Large intestine (tissue), 3 donors: Measurements from ENCODE around the gene PLEKHA1. TPM values are rescaled to one million over a fixed set of nuclear protein-coding genes. Genes with fewer than 3 reads are reported as not detected.

ENCODE experiments used
- DNase-seq, 2 donors: peaks; one replicate each; pipeline versions ENCODE4 v3.0.0 to v3.0.0-alpha.2; 2013
- H3K27ac ChIP-seq: one replicate; pipeline ENCODE4 v1.5.1; 2013; ENCODE audit warnings: low read length
- H3K27me3 ChIP-seq: 2 replicates; pipeline ENCODE4 v1.6.1; 2013; ENCODE audit warnings: low read length; ENCODE audit not compliant: control insufficient read depth, insufficient read depth
- H3K36me3 ChIP-seq: 2 replicates; pipeline ENCODE4 v1.6.1; 2013; ENCODE audit warnings: low read length; ENCODE audit not compliant: control insufficient read depth, insufficient read depth
- H3K4me1 ChIP-seq: one replicate; pipeline ENCODE4 v1.6.1; 2013; ENCODE audit warnings: low read length; ENCODE audit not compliant: control insufficient read depth, insufficient read depth
- H3K4me3 ChIP-seq: one replicate; pipeline ENCODE4 v1.5.1; 2013; ENCODE audit warnings: low read length
- H3K9me3 ChIP-seq: one replicate; pipeline ENCODE4 v1.6.1; 2013; ENCODE audit warnings: mild to moderate bottlenecking, low read depth, low read length, moderate library complexity; ENCODE audit not compliant: control insufficient read depth
- WGBS: methylation state at CpG from one replicate; pipeline ENCODE4 v1.1.5; 2013; ENCODE audit warnings: low lambda C conversion rate; ENCODE audit not compliant: insufficient coverage; 5-methylcytosine and 5-hydroxymethylcytosine counted together
- polyA plus RNA-seq: library from polyadenylated mRNA; unstranded; fragments of 120-200 nt; gene quantifications from one replicate; pipeline ENCODE4 v1.2.1, GENCODE V29; 2013

PLEKHA1 gene
- polyA plus RNA-seq, 1 donor: 65.6 TPM

GRCh38 chr10:122331615-122332446 is 42.7 kb upstream of the PLEKHA1 start:
- Histone ChIP-seq H3K9me3 (no peaks in the 10 kb centered on the region), H3K4me3 (no peak overlapping the region), H3K4me1 (peaks cover 6% of the 10 kb centered on the region), H3K36me3 (no peaks in the 10 kb centered on the region), H3K27me3 (no peaks in the 10 kb centered on the region), H3K27ac (no peak overlapping the region)
- no peak for DNase-seq
- 53% methylated on average over 3 of the region's 16 CpGs for WGBS

- H3K27ac ChIP-seq: no peak overlapping the region
- DNase-seq: no peak
These were observed 41.5 kb upstream of the PLEKHA1 start for GRCh38 chr10:122333037-122333436.

GRCh38 chr10:122336332-122336731 is 38.2 kb upstream of the PLEKHA1 start:
- DNase-seq: no peak
- Histone ChIP-seq H3K9me3 (no peaks in the 10 kb centered on the region), H3K4me1 (peaks cover under 1% of the 10 kb centered on the region), H3K36me3 (no peaks in the 10 kb centered on the region), H3K27ac (no peak overlapping the region), H3K4me3 (no peak overlapping the region), H3K27me3 (no peaks in the 10 kb centered on the region)
- 100% methylated on average over 1 of the region's 10 CpGs for WGBS

More at GRCh38 chr10:122333037-122333436, 41.5 kb upstream of the PLEKHA1 start:
- Histone ChIP-seq H3K27me3 (no peaks in the 10 kb centered on the region), H3K4me1 (peaks cover 6% of the 10 kb centered on the region), H3K9me3 (no peaks in the 10 kb centered on the region), H3K36me3 (no peaks in the 10 kb centered on the region), H3K4me3 (no peak overlapping the region)
- WGBS: 100% methylated on average over 1 of the region's 4 CpGs

- no CpG with 5 or more reads among the region's 3 CpGs for WGBS
- Histone ChIP-seq H3K9me3 (no peaks in the 10 kb centered on the region), H3K27me3 (no peaks in the 10 kb centered on the region), H3K36me3 (no peaks in the 10 kb centered on the region), H3K27ac (no peak overlapping the region), H3K4me3 (no peak overlapping the region), H3K4me1 (no peaks in the 10 kb centered on the region)
- DNase-seq: no peak
These were observed 37.5 kb upstream of the PLEKHA1 start for GRCh38 chr10:122336961-122337360.

DNA sequence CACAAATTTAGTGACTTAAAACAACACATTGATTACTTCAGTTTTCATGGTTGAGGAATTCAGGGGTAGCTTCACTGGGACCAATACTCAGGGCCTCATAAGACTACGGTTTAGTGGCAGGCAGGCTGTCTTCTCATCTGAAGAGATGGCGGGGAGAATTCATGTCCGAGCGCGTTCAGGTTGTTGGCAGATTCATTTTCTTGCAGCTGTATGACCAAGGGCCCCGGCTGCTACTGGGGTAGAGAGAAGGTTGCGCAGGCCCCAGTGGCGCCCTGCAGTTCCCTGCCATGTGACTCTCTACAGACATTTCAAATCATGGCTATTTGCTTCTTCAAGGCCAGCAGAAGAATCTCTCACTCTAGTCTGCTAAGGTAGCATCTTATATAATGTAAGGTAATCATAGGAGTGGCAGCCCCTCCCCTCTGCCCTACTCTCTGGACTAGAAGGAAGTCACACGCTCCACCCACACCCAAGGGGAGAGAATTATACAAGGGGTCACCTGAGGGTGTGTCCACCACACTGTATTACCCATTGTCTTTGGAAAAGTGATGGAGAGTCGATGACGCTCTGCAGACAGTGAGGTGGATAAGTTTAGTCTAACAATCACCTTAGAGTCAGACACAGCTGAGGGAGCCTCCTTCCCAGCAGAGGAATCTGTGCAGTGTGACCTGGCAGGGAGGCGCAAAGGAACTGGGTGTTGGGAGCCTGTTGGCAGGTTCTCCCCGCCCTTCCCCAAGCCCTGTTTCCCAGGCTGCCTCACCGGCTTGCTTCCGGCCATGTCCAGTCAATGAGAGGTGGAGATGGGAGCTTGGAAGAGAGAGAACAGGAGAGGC is 35.7 kb upstream of the PLEKHA1 start:
- whole genome bisulfite sequencing: no CpG with 5 or more reads among the region's 15 CpGs
- Histone ChIP-seq H3K27ac (no peak overlapping the region), H3K9me3 (no peaks in the 10 kb centered on the region), H3K4me1 (no peaks in the 10 kb centered on the region), H3K4me3 (no peak overlapping the region), H3K36me3 (no peaks in the 10 kb centered on the region), H3K27me3 (no peaks in the 10 kb centered on the region)
- DNase-seq: no peak

- DNase-seq: no peak
- H3K4me1 ChIP-seq: peaks cover 11% of the 10 kb centered on the region
- no peaks in the 10 kb centered on the region for H3K36me3 ChIP-seq
- H3K27ac ChIP-seq: no peak overlapping the region
- no peaks in the 10 kb centered on the region for H3K27me3 ChIP-seq
- peaks cover 2% of the 10 kb centered on the region for H3K9me3 ChIP-seq
- no peak overlapping the region for H3K4me3 ChIP-seq
- WGBS: 60% methylated on average over 1 of the region's 11 CpGs
These were observed 33.2 kb upstream of the PLEKHA1 start for GRCh38 chr10:122341141-122341810.

DNA sequence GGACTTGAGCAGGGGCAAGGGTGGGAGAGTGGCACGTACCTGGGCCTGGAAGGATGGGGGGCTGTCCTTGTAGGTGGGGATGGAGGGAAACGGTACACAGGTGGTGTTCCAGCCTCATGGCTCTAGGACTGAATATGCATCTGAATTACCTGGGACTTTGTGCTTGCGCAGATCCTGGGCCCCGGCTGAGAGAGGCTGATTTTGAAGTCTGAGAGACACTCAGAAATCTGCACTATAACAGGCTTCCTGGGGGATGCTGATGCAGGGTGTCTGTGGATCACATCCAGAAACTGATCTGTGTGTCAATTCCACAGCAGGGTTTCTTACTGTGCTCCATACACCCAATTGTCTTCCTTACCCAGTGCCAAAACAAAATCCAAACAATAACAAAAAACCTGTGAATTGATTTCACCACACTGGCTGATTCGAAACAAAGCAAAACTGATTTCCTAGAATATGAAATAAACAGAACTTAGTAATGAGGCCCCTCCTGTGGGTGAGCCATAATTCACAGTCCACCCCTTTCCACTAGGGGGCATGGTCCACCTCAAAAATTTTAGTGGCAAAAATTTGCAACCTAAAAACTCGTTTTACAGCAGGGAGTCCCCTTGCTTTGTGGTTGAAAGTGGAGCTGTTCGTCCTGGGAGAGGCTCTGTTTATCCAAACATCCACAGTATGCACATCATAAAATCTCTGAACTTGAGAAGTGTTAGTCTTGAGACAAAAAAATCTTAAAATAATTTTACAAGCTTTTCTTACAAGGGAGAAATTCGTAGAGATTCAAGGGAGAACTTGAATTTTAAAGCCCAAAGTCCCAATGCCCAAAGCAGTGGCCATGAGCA is 32.0 kb upstream of the PLEKHA1 start:
- peaks cover 3% of the 10 kb centered on the region for H3K9me3 ChIP-seq
- H3K27ac ChIP-seq: no peak overlapping the region
- peaks cover 20% of the 10 kb centered on the region for H3K4me1 ChIP-seq
- DNase-seq: no peak
- H3K36me3 ChIP-seq: no peaks in the 10 kb centered on the region
- H3K4me3 ChIP-seq: no peak overlapping the region
- H3K27me3 ChIP-seq: no peaks in the 10 kb centered on the region
- WGBS: 100% methylated on average over 1 of the region's 8 CpGs

GRCh38 chr10:122343135-122343800 is 31.2 kb upstream of the PLEKHA1 start:
- DNase-seq: no peak
- Histone ChIP-seq H3K9me3 (peaks cover 3% of the 10 kb centered on the region), H3K27me3 (no peaks in the 10 kb centered on the region), H3K4me3 (no peak overlapping the region), H3K36me3 (no peaks in the 10 kb centered on the region), H3K4me1 (peaks cover 26% of the 10 kb centered on the region), H3K27ac (no peak overlapping the region)
- 100% methylated on average over 1 of the region's 11 CpGs for WGBS

DNA sequence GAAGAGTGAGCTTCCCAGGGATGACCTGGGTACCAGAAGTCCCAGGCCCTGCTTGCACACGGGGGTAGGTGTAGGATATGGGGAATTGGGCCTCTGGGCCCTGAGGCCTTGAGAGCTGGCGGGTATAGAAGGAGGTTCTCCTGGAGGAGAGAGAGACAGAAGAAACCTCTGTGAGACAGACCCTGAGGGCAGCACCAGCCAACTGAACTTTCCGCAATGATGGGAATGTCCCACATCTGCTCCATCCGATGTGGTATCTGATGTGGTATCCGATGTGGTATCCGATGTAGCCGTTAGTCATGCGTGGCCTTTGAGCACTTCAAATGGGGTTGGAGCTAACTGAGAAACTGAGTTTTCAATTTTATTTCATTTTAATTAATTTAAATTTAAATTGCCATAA is 30.6 kb upstream of the PLEKHA1 start:
- DNase-seq: no peak
- Histone ChIP-seq H3K27me3 (no peaks in the 10 kb centered on the region), H3K9me3 (peaks cover 3% of the 10 kb centered on the region), H3K4me1 (peaks cover 32% of the 10 kb centered on the region), H3K27ac (no peak overlapping the region), H3K36me3 (no peaks in the 10 kb centered on the region), H3K4me3 (no peak overlapping the region)
- WGBS: 100% methylated on average over 1 of the region's 8 CpGs
